Breast epithelium (tissue), 4 donors: ENCODE results near the gene SFXN2. TPM values are rescaled to one million over a fixed set of nuclear protein-coding genes. Genes with fewer than 3 reads are reported as not detected.

Source experiments
- DNase-seq, 2 donors: peaks; one replicate each; pipeline ENCODE4 v3.0.0-alpha.2; 2019; ENCODE audit warnings: low spot score in 2 of 2
- H3K27ac ChIP-seq, 2 donors: fragments of 200-600 bp; sonication (generic) in 1 of 2; one replicate each; pipeline ENCODE4 v1.5.1; 2016 to 2019; ENCODE audit warnings: mild to moderate bottlenecking in 1 of 2
- H3K27me3 ChIP-seq, 2 donors: fragments of 200-600 bp; sonication (generic) in 1 of 2; one replicate each; pipeline versions ENCODE4 v1.5.1 to v1.6.0; 2017 to 2019; ENCODE audit warnings: control low read depth in 1 of 2, mild to moderate bottlenecking in 1 of 2
- H3K36me3 ChIP-seq: fragments of 200-600 bp; one replicate; pipeline ENCODE4 v1.5.1; 2019
- H3K4me1 ChIP-seq, 2 donors: fragments of 200-600 bp; sonication (generic); one replicate each; pipeline ENCODE4 v1.5.1; 2016 to 2019; ENCODE audit warnings: control low read depth in 1 of 2
- H3K4me3 ChIP-seq, 3 donors: fragments of 200-600 bp; sonication (generic); 1 replicate in 2 of 3; 2 replicates in 1 of 3; pipeline ENCODE4 v1.5.1; 2016 to 2019; ENCODE audit warnings: mild to moderate bottlenecking in 3 of 3, moderate library complexity in 2 of 3
- H3K9me3 ChIP-seq, 2 donors: fragments of 200-600 bp; sonication (generic) in 1 of 2; one replicate each; pipeline ENCODE4 v1.5.1; 2016 to 2019; ENCODE audit warnings: control low read depth in 1 of 2
- POLR2A ChIP-seq: fragments of 450-650 bp; IDR thresholded peaks from one replicate; pipeline ENCODE4 v1.6.1; 2016; ENCODE audit warnings: antibody characterized with exemption, mild to moderate bottlenecking, moderate library complexity
- POLR2AphosphoS5 ChIP-seq, 3 donors: sonication (generic); formaldehyde crosslinking; IDR thresholded peaks; one replicate each; pipeline ENCODE4 v1.6.1; 2017; ENCODE audit warnings: antibody characterized with exemption in 3 of 3
- intact Hi-C: fragments of 100-400 bp; cut with DNase I; formaldehyde crosslinking; loops from one replicate; pipeline ENCODE4 v1.15.1; 2023; ENCODE audit warnings: low total_unique reads
- total RNA-seq, 3 donors: library from RNA; depleted of rRNA; stranded (reverse); fragments of >200 nt; gene quantifications; one replicate each; pipeline ENCODE4 v1.1.0, GENCODE V29; 2016
- TF ChIP-seq, protein P1 (sequence below), 3 donors: fragments of 450-650 bp; IDR thresholded peaks; one replicate each; pipeline ENCODE4 v1.5.1; 2016 to 2017; ENCODE audit warnings: antibody characterized with exemption in 3 of 3, mild to moderate bottlenecking in 3 of 3, moderate library complexity in 3 of 3

Gene SFXN2
- total RNA-seq, 3 donors from 2014 or later = 3.8 to 10.4 (median 4.9) TPM

DNA sequence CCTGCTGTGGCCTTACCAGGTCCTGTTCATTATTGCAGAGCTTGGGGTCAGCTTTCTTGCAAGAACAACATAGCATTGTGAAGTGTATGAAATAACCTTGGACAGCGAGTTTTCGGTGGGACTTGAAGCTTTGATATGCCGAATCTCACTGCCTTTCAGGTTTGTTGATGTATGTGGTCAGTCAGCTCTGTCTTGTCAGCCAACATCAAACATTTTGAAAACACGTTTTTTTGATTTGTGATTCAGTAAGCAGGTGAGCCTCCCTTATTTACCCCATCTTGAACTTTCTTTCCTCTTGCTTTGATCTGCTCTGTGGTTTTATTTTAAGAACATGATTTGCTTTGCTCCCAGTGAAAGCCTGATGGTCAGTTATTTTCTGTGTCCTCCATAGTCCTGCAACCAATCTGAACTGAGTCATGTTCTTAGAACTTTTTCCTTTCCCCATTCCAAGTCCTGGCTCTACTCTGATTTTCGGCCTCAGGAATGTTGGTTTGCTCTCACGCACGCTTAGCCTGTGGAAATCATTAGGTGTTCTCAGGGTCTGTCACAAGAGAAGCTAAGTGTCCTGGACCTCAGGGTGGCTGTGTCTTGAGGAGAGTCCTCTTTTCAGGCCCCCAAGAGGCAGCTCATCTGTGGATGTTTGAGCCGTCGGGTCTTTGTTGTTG lies 38.0 kb downstream of the SFXN2 start:
- H3K27me3 ChIP-seq = no peaks in the 10 kb centered on the region
- TF ChIP-seq, protein P1, sequence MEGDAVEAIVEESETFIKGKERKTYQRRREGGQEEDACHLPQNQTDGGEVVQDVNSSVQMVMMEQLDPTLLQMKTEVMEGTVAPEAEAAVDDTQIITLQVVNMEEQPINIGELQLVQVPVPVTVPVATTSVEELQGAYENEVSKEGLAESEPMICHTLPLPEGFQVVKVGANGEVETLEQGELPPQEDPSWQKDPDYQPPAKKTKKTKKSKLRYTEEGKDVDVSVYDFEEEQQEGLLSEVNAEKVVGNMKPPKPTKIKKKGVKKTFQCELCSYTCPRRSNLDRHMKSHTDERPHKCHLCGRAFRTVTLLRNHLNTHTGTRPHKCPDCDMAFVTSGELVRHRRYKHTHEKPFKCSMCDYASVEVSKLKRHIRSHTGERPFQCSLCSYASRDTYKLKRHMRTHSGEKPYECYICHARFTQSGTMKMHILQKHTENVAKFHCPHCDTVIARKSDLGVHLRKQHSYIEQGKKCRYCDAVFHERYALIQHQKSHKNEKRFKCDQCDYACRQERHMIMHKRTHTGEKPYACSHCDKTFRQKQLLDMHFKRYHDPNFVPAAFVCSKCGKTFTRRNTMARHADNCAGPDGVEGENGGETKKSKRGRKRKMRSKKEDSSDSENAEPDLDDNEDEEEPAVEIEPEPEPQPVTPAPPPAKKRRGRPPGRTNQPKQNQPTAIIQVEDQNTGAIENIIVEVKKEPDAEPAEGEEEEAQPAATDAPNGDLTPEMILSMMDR (IDR thresholded peaks at IDR 0.05) = no peak
- TF ChIP-seq POLR2AphosphoS5 (IDR thresholded peaks at IDR 0.05) (peak in 1 of 3 donors; percentile 60), POLR2A (no peak)
- no peaks in the 10 kb centered on the region for H3K9me3 ChIP-seq
- no peak overlapping the region for H3K4me3 ChIP-seq
- no peaks in the 10 kb centered on the region for H3K36me3 ChIP-seq
- intact Hi-C loops = no loop called here
- peak overlapping the region; percentile 83 to 92 for H3K27ac ChIP-seq
- DNase-seq = no peak
- H3K4me1 ChIP-seq = peaks cover 0 to 4% of the 10 kb centered on the region in 2 donors

DNA sequence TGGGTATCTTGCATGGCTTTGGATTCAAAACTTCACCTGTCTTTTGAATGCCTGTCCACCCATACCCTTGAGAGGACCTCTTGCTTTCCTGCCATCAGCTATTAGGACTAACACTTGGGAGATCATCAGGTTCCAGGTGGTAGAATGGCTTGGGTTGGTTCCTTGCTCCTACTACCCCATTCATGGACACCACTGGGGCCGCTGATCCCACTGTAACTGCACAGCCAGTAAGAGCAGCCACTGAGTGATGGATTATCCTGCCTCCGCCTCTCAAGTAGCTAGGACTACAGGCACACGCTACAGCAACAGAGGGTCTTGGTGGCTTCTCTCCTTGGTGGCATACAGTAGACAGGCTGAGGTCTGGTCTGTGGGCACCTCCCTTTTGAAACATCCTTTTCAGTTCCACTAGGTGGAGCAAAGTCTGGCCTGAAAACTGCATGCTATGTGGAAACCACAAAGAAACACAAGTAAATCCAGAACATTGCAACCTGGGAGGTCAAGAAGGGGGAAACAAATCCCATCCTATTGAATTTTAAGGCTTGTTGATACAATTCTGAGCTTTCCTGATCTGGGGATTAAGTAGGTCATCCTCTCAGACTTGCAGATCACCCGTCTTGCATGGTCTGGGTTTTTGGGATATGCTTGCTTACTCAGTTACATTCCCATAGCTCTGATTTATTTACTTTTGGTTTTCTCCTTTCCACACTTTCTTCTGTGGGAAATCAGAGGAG lies 38.7 kb downstream of the SFXN2 start:
- no peaks in the 10 kb centered on the region for H3K9me3 ChIP-seq
- peaks cover 0 to 4% of the 10 kb centered on the region in 2 donors for H3K4me1 ChIP-seq
- intact Hi-C loops = no loop called here
- H3K27ac ChIP-seq = peak overlapping the region; percentile 83 to 92
- H3K4me3 ChIP-seq = no peak overlapping the region
- TF ChIP-seq, protein P1 (IDR thresholded peaks at IDR 0.05) = peak in 2 of 3 donors; percentile 52 to 67
- TF ChIP-seq POLR2AphosphoS5 (IDR thresholded peaks at IDR 0.05) (peak in 2 of 3 donors; percentile 26 to 38), POLR2A (no peak)
- H3K36me3 ChIP-seq = no peaks in the 10 kb centered on the region
- no peaks in the 10 kb centered on the region for H3K27me3 ChIP-seq
- no peak for DNase-seq

DNA sequence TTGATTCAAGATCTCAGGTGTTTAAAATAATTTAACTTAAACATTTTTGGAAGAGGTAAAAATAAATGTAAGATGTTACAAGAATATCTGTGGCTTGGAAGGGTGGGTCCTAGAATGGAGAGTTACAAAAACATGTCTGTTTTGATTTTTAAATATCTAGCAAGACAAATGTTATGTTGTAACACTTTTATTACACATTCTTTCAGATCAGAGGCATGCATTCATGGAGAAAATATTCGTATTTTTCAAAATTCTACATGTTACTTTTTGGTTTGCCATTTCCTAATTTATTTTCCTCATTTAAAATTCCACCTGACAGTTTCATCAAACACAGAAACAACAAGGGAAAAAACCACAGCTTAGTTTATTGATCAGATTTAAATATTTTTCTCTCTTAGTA lies 39.3 kb downstream of the SFXN2 start:
- Histone ChIP-seq H3K4me1 (peaks cover 0 to 4% of the 10 kb centered on the region in 2 donors), H3K4me3 (no peak overlapping the region), H3K9me3 (no peaks in the 10 kb centered on the region), H3K27me3 (no peaks in the 10 kb centered on the region), H3K27ac (peak overlapping the region; percentile 83 to 92), H3K36me3 (no peaks in the 10 kb centered on the region)
- intact Hi-C loops = no loop called here
- no peak for DNase-seq
- TF ChIP-seq, protein P1 (IDR thresholded peaks at IDR 0.05) = no peak
- TF ChIP-seq POLR2A = no peak

DNA sequence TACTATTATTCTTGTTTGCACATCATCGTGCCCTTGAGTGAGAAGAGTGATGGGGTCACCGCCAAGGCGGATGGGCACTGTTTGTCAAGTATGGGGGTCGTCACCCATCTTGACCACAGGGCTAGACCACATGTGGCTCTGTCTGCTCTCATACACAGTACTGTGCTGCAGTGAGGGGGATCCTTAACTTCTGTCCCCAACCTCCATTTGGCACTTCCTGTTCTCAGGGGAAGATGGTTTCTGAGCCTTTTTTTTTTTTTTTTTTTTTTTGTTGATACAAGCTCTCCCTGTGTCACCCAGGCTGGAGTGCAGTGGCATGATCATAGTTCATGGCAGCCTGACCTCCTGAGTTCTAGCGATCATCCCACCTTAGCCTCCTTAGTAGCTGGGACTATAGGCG lies 42.9 kb downstream of the SFXN2 start:
- Histone ChIP-seq H3K9me3 (no peaks in the 10 kb centered on the region), H3K27me3 (no peaks in the 10 kb centered on the region), H3K36me3 (no peaks in the 10 kb centered on the region), H3K4me1 (peaks cover 0 to 4% of the 10 kb centered on the region in 2 donors), H3K4me3 (no peak overlapping the region), H3K27ac (no peak overlapping the region)
- TF ChIP-seq POLR2A = no peak
- no peak for TF ChIP-seq POLR2AphosphoS5 (IDR thresholded peaks at IDR 0.05)
- TF ChIP-seq, protein P1 (IDR thresholded peaks at IDR 0.05) = no peak
- DNase-seq = no peak
- intact Hi-C loops = no loop called here
